ENCODE data around the gene VPS35L.
A peak's percentile ranks its signal among the peaks of the same experiment; 100 is the strongest.
"Not testable (repeated sequence)": the region's sequence is repeated elsewhere in the genome, so short reads cannot be mapped to it uniquely, and the experiment has no call there.

VPS35L gene

DNA sequence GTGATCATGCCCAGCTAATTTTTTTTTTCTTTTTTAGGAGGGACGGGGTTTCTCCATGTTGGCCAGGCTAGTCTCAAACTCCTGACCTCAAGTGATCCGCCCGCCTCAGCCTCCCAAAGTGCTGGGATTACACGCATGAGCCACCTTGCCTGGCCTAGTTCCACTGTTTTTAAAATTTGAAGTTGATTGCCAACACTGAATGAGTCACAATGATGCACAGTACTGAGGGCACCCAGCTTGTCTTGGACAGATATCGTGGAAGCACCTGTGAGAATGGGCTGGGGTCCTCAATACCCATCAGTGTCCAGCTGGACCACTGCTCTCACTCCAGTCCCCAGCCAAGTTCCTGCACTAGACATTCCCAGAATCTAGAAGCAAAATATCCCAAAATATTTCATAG, 160.1 kb downstream of the VPS35L start:
- ATAC-seq: no peak

DNA sequence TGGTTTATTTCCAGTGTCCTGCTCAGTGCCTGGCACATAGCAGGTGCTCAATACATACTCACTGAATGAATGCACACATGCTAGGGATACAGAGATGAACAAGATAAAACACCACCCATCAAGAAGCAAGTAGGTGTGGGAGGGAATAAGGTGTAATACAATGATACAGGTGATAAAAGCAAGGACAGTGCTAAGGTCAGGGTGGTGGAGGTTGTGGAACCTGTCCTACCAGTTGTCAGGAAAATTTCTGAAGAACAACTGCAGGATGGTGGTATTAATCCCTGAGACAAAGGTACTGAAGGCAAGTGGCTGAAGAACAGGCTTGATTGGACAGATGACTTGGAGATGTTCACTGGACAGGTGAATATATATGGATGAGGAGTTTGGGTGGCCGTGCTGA, 160.7 kb downstream of the VPS35L start:
- no peak for ATAC-seq

DNA sequence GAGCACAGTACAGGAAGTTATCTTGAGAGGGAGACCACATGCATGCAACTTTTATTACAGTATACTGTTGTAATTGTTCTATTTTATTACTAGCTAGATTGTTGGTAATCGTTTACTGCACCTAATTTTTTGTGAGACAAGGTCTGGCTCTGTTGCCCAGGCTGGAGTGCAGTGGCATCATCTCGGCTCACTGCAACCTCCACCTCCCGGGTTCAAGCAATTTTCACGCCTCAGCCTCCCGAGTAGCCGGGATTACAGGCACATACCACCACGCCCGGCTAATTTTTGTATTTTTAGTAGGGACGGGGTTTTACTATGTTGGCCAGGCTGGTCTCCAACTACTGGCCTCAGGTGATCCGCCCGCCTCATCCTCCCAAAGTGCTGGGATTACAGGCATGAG, 161.2 kb downstream of the VPS35L start:
- not testable (repeated sequence) for ATAC-seq

DNA sequence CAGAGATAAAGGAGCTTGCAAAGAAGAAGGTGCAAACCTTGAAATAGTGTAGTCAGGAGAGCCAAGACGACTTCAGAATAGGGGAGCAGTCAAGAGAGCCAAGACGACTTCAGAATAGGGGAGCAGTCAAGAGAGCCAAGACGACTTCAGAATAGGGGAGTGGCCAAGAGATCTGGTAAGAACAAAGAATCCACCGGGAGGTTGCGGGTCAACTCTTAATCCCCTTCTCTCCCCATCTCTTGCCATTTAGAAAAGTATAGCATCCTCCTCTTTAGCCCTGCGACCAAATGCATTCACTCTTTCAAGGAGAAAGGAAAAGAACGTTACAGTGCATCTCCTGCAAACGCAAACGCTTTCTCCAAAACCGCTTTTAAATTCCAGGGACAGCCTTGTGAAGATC, 161.8 kb downstream of the VPS35L start:
- ATAC-seq: no peak

DNA sequence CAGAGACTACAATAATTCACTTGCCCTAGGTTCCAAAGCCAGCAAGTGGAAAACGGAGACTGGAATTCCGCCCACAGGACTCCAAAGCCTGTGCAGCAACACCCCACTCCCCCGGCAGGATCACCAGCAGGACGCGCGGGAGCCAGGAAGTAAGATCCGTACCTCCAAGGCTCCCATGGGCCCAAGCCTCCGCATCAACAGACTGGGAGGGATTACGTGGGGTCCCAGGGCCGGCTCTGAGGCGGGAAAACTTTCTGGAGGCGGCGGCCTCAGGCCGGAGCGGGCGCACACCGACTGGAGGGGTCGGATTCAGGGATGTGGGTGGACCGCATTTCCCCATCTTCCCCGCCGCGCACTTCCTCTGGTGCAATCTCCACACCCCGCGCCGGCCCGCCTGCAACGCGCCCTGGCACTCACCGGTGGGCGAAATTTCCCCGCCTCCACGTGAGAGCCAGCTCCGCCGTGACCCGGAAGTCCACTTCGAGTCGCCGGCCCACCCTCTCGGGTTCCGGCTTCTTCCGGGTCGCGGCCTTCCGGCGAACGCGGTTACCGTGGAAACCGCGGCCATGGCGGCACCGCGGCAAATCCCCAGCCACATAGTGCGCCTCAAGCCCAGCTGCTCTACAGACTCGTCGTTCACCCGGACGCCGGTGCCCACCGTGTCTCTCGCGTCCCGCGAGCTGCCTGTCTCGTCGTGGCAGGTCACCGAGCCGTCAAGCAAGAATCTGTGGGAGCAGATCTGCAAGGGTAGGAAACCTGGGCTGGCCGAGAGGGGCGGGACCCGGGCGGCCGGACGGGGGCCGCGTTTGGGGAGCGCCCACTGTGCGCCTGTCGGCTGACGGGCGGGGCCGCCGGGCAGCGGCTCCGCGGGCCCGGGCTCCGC, 162.5 kb downstream of the VPS35L start, which contains the start of the genes IQCK and KNOP1:
Gene IQCK, plus strand, starts transcription at position 531 of the 883 bp plus-strand sequence. Its CDS starts 36 bp downstream, at position 567.
Gene KNOP1, minus strand, starts transcription at position 487 of the 883 bp plus-strand sequence. CDS start 3,192 bp downstream, outside the sequence.
- peak; percentile 92 to 95 for ATAC-seq

DNA sequence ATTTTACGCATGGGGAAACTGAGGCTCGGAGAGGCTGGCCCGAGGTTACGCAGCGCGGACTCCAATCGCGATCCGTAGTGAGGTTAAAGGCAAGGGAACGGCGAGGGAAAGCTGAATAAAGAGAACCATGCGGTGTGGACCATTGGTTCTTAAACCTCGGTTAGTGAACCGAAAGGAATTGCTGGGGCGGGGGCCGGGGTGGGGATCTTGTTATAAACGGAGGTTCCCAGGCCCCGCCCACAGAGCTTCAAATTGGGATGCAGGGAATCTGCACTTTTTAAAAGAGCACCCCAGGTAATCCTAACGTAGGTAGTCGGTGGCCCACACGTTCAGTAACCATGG, 163.1 kb downstream of the VPS35L start:
- ATAC-seq: no peak

DNA sequence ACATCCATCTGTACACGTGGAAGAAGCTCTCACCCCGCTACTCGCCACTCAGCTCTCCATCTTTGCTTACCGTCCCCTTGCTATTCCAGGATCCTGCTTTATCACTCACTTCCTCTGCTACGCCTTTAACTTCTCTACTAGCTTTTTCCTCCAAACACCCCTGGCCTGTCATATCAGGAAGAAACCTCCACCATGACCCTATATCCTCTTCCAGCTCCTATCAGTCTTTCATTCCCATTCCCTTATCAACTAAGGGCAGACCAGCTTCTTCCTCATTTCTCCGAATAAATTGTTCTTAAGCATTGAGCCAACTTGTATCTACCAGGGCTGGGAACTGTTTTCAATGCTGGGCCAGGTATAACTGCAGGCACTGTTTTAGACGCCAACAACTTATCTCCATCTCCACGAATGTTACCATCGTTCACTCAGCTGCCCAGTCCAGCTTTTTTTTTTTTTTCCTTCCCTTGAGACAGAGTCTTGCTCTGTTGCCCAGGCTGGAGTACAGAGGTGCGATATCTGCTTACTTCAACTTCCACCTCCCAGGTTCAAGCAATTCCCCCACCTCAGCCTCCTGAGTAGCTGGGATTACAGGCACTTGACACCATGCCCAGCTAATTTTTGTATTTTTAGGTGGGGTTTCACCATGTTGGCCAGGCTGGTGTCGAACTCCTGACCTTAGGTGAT, 166.9 kb downstream of the VPS35L start:
- ATAC-seq: no peak

DNA sequence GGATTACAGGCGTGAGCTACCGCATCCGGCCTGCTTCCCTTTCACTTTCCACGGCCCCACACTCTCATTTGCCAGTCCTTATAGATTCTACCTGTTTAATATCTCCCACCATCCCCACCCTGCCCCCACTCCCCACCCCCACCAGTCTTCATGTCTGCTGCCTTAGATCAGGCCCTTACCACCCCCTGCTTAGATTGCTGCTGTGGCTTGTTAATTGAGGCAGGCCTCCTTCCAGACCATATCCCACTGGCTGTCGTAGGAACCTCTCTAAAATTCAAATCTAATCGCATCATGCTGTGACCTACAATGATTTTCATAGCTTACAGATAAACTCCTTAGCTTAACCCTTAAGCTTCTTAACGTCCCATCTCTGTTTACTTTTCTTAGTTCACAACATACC, 167.5 kb downstream of the VPS35L start:
- ATAC-seq: no peak

DNA sequence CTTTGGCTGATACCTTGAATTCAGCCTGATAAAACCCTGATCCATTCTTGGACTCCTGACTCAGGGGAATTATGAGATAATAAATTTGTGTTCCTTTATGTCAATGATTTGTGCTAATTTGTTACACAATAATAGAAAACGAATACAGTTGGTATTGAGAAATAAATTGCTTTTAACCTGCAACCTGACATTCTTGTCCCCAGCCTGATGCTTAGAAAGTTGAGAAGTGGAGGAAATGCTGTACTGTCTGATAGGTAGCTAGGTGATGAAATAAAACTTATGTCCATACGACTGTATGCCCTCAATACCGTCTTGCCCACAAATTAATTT, 173.1 kb downstream of the VPS35L start:
- ATAC-seq: no peak

DNA sequence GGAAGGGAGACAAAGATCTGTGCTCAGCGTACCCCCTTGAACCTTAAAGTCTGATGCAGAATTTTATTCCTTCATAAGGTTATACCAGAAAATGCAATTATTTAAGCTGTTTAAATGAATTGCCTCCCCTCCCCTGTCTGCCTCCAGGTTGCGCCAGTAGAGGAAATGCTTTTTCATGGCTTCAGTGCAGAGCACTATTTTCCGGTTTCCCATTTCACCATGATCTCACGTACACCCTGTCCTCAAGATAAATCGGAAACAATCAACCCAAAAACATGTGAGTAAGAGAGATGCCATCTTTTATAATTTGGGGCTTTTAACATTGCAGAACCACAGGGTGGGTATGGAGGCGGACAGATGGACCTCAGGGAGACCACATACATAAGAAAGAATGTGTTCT, 178.0 kb downstream of the VPS35L start:
- ATAC-seq: no peak

DNA sequence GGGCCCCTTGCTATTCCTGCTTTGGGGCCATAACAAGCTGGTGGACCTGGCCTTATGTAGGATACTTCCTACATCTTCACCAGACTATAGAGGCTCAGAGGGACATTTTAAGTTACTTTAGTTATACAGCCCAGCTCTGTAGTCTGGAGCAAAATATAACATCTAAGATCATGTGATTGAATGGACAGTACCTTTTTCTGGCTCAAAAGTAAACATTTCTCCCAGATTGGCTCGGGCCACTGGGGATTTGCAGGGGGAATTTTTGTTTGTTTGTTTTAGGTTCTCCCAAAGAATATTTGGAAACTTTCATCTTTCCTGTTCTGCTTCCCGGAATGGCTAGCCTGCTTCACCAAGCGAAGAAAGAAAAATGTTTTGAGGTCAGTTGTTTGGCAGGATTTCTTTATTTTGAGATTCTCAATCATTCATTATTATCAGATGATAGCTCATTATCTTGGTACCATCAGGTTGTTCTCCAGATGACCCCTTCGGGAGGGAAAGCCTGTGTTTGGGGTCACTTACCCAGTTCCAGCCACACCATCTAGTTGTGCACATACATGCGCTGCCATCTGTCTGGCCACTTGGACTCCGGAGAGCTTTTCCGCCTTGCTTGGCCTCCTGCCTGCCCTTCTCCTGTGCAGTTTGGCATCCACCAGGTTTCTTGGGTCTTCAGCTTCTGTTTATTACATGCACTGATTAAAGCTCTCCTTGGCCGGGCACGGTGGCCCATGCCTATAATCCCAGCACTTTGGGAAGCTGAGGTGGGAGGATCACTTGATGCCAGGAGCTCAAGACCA, 179.8 kb downstream of the VPS35L start:
- no peak for ATAC-seq

DNA sequence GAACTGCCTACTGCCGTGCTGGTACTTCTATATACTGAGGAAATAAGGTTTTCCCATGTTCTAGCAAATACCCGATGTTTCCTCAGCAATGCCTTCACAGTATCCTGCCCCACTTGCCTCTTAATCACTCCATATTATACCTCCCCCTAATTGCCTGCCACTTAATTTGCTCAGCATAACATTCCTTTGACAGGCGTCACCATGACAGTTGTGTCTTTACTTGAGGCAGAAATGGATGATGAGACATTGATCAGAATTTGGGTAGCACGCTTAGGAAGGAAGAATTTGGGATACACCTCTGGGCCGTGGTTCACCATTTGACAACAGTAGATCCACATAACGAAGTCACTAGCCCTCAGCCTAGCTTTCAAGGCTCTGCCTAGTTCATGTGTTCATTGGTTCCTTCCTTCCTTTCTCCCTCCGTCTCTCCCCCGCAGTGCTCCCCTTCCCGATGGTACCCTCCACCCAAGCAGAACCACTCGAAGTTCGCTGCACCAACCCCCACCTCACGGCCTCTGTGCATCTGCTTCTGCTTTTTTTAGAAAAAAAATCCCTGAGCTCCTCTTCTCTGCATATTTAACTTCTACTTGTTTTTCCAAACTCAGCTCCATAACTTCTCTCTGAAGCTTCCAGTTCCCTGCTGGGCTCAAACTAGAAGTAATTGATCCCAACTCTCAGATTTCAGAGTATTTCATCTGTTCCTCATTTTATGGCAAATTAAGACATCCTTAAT, 182.0 kb downstream of the VPS35L start:
- no peak for ATAC-seq

DNA sequence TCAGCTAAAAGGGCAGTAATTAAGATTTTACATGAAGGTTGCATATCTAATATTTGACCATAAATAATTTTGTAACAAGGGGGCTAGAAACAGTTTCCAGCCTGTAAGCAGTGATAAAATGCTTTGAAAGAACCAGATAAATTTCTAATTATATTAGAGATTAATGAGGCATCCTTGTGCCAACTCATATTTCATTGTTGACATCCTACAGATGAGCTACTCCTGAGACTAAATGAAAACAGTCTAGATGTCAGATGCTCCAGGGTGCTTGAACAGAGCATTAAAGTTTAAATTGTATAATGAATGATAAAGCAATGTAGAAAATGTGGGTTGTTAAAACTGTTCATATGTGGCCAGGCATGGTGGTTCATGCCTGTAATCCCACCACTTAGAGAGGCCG, 185.9 kb downstream of the VPS35L start:
- ATAC-seq: no peak

DNA sequence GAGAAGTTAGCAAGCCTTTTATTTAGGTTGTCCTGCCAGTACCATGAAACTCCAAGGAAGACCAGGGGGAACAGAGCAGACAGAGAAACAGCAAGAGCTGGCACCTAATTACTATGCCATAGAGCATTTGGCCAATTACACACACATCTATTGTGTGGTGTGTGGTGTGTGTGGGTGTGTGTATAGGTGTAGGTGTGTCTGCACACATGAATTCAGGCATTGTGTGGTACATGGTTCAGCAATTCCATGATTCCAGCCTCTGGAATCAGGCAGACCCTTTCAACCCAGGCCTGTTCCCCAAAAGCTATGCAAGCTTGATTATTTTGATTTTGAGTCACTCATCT, 188.3 kb downstream of the VPS35L start:
- ATAC-seq: no peak

DNA sequence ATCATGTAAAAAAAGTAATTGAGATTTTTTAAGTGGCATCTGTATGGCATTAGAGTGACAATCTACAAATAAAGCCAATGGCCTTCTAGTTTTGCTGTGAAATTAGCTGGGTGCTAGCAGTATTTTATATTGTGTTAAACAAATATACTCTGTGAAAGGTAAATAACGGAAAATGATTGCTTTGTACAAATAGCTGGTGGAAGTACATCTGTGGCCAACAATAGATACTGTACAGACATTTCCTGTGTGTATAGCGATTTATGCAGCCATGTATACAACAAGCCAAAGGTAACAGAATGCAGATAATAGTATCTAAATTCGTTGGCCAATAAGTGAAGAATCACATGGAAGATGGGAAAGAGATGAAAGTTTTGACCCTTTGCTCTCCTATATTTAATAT, 189.2 kb downstream of the VPS35L start:
- no peak for ATAC-seq

DNA sequence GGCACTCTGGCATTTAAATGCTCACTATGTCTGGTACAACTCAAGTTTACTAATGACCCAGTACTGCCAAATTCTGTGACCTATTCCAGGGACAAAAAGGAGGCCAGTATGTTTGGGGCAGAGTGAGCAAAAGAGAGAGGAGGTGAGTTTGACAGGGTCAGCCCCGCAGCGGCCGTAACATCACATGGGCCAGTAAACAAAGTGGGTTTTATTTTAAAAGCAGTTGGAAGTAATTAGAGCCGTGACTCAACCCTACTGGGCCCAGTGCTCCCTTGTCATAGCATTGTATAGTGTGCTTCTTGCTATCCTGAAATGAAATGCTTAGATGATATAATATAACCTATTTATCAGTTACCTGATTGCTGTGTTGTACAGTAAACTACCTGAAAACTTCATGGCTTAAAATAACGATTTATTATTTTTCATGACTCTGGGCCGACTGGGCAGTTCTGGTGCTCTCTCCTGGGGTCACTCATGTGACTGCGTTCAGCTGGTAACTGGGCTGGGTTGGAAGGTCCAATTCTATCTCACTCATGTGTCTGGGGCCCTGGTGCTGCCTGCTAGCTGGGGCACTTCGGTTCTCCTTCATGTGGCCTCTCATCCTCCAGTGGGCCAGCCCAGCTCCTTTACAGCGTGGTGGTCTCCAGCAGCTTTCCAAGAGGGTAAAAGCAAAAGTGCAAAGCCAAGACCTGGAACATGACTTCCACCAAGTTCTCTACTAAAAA, 189.9 kb downstream of the VPS35L start:
- ATAC-seq: no peak

DNA sequence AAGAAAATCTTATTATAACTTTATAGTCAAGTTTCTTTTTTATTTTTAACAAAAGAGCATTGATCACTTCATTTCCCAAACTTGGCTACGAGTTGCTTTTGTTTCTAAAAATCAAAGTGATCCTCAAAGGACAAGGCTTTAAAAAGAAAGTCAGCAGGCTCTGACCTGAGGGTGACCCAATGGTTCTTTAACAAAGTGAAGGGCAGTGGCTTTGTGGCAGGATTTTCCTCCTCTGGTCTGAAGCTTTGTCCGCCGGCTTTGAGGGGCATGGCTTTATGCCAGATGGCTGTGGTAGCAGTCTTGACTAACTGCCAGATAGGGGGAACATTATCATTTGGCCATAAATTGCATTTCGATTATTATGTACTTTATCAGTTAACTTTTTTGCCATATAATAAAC, 191.1 kb downstream of the VPS35L start:
- no peak for ATAC-seq

DNA sequence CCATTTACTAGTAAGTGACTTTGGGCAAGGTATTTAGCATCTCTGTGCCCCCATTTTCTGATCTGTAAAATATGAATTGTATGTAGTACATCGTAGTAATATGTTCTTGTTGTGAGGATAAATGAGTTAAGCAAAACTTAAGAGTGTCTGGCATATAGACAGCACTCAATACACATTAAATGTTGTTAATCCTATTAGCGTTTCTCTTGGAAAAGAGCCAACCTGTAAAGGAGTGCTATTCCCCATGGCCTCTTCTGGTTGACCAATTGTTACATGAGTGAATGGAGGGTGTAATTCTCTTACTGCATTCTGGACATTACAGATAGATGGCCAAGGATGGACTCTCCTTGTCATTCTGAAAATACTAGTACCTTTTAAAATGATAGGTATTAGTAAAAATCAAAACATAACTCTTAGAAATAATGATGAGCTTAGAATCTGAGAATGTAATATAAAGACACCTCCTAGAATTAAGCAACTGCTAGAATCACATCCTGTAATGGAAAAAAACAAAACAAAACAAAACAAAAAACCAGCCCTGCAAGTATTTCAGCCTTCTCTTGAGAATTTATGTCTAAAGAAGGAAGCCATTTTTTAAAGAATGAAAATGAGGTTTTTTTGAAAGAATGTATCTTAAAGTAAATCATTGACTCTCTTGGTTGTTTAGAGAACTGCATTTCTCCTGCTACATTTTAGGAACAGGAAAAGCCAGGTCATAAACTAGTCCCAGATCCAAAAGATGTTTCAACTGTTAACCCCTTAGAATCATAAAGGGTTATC, 193.1 kb downstream of the VPS35L start:
- ATAC-seq: no peak

DNA sequence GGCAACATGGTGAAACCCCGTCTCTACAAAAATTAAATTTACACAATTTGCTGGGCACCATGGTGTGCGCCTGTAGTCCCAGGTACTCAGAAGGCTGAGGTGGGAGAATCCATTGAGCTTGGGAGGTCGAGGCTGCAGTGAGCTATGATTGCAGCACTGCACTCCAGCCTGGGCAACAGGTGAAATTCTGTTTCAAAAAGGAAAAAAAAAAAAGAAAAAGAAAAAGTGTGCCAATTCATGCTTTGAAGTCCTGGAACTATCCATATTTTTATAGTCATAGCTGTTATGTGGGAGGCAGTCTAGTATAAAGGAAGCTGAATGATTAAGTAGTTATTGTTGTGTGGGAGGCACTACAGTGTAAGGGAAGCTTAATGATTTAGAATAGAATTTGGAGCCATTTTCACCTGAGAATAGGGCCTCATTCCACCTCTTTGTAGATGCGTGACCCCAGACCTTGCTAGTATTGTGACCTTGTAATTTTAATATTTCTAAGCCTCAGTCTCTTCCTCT, 194.1 kb downstream of the VPS35L start:
- no peak for ATAC-seq
